NCI-H2171 treated with DMSO at 0.1 percent for 48 hours (cell line): ENCODE results near the gene ERBB3.
A peak's percentile ranks its signal among the peaks of the same experiment; 100 is the strongest.

Experiments
- DNase-seq: peaks from one replicate; lab custom pipeline; 2025; lab: John Stamatoyannopoulos, UW

ERBB3 gene

GRCh38 chr12:56078931-56079722, 838 bp upstream of the ERBB3 start:
- DNase-seq: peak; percentile 69

DNA sequence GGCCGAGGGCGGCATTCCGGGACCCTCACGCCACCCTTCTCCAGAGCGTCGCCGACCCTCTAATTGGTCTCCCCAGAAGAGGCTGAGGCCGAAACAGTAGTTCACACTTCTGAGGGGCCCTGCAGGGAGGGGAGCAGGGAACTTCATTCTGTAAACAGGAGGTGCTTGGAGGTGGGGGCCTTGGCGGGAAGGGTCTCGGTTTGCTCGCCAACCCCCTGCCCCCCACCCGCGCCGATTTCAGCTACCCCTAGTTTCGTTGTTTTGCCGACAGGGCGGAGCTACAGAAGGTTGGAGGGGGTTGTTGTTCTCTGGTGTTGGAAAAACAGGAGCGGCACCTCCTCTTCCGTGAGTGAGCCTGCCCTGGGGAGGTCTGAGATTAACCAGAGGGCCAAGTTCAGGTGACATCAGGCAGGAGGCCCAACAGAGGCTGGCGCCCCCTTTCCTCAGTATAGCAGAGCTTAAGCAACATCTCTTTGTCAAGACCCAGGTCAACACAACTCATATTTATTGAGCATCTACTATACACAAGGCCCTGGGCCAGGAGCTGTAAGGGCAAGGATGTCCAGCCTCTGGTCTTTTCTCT, 682 bp downstream of the ERBB3 start:
- peak; percentile 33 for DNase-seq

DNA sequence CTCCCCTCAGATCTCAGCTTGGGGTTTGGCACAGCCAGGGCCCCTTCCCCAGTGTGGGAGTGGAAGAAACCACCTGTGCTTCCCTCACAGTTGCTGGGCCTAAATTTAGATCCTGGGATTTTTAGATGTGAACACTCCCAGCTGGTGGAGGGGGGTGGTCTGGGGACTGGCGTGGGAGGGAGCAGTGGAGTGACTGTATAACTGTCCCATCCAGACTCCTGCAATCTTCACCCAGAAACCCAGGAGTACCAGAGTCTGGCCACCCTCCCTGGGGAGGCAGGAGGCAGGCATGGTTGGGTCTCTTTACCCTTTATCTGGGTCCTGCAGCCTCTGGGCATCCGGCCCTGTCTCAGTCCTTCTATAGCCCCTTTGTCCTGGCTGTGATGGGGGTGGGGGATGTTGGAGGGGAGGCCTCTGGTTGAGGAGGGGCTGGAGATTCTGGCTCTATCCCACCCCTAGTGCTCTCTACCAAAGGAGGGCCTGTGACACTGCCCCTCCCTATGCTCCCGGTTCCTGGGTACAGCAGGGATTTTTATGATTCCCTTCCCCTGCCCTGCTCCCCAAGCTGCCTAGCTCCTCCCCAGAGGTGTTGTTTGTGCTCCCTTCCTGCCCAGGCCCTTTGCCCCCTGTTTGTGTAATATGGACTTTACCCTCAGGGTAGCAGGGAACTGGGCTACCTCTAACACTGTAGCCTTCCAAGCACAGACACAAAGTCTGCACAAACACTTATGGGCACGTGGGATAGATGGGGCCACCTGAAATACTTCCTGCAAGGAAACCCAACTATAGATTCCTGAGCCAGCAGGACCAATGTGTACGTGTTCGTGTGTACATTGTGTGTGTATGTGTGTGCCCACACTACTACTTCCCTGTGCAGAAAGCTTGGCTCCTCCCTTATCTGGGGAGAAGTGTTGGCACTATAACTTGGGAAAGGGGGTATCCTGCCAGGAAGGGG, 1.7 kb downstream of the ERBB3 start:
- no peak for DNase-seq

GRCh38 chr12:56082382-56082781, 2.4 kb downstream of the ERBB3 start:
- no peak for DNase-seq

DNA sequence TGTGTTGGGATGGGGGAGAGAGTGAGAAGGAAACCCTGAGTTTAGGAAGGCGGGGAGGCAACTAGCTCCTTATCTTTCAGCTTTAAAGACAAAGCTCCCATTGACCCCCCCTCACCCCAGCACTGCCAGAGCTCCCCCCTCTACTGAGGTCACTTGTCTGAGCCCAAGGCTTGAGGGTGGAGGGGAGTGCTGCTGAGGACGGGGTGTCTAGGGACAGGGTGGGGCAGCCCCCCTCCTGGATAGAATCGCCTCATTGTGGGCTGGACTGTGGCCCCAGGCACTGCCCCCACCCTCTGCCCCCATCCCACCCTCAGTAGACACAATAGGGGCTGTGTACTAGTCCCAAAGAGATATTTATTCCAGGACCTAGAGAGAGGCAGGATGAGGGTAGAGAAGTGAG, 3.0 kb downstream of the ERBB3 start:
- DNase-seq: no peak

DNA sequence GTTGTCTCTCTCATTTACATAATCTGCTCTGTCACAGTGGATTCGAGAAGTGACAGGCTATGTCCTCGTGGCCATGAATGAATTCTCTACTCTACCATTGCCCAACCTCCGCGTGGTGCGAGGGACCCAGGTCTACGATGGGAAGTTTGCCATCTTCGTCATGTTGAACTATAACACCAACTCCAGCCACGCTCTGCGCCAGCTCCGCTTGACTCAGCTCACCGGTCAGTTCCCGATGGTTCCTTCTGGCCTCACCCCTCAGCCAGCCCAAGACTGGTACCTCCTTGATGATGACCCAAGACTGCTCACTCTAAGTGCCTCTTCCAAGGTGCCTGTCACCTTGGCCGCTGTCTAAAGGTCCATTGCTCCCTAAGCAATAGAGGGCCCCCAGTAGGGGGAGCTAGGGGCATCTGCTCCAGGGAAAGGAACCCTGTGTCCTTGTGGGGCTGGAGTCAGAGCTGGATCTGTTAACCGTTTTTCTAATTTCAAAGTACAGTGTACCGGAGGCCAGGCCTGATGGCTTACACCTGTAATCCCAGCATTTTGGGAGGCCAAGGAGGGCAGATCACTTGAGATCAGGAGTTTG, 5.1 kb downstream of the ERBB3 start:
- no peak for DNase-seq

- no peak for DNase-seq
These were observed 6.1 kb downstream of the ERBB3 start for GRCh38 chr12:56086096-56086495.

DNA sequence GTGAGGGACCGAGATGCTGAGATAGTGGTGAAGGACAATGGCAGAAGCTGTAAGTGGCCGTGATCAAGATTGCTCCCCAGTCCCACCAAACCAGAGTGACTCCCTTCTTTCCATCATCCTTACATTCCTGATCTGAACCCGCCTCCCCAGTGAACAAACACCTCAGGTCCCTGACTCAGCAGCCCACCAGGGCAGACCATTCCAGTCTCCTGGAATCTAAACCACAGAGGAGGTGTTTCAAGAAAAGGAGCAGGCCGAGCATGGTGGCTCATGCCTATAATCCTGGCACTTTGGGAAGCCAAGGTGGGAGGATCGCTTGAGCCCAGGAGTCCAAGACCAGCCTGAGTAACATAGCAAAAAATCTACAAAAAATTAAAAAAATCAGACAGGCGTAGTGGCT, 6.6 kb downstream of the ERBB3 start:
- no peak for DNase-seq

- DNase-seq: no peak
These were observed 7.3 kb downstream of the ERBB3 start for GRCh38 chr12:56087220-56087619.

GRCh38 chr12:56097738-56098137, 17.8 kb downstream of the ERBB3 start:
- no peak for DNase-seq

GRCh38 chr12:56098592-56098991, 18.6 kb downstream of the ERBB3 start:
- no peak for DNase-seq

DNA sequence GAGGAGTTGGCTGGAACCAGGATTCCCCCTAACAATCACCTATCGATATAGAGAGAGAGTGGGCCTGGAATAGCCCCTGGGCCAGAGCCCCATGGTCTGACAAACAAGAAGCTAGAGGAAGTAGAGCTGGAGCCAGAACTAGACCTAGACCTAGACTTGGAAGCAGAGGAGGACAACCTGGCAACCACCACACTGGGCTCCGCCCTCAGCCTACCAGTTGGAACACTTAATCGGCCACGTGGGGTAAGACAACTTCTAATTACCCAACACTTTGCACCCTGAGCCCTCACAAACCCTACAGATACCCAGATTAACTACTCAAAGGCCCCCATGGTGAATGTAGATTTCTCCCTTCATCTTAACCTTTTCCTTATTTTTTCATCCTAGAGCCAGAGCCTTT, 19.8 kb downstream of the ERBB3 start:
- DNase-seq: no peak

DNA sequence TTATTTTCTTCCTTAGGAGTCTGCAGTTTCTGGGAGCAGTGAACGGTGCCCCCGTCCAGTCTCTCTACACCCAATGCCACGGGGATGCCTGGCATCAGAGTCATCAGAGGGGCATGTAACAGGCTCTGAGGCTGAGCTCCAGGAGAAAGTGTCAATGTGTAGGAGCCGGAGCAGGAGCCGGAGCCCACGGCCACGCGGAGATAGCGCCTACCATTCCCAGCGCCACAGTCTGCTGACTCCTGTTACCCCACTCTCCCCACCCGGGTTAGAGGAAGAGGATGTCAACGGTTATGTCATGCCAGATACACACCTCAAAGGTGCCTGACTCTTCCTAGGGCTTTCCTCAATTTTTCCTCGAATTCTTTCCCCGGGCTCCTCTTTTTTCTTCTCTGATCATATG, 21.1 kb downstream of the ERBB3 start:
- DNase-seq: no peak

- DNase-seq: no peak
These were observed 22.7 kb downstream of the ERBB3 start for GRCh38 chr12:56102683-56103065.

GRCh38 chr12:56103066-56103711, 23.2 kb downstream of the ERBB3 start:
- no peak for DNase-seq

- no peak for DNase-seq
These were observed 23.8 kb downstream of the ERBB3 start for GRCh38 chr12:56103823-56104108.

GRCh38 chr12:56104109-56104814, 24.3 kb downstream of the ERBB3 start, which contains the start of gene PA2G4:
Gene PA2G4 (plus strand): TSS chr12:56104559. CDS start chr12:56104738, 179 bp downstream.
- peak; percentile 98 for DNase-seq

DNA sequence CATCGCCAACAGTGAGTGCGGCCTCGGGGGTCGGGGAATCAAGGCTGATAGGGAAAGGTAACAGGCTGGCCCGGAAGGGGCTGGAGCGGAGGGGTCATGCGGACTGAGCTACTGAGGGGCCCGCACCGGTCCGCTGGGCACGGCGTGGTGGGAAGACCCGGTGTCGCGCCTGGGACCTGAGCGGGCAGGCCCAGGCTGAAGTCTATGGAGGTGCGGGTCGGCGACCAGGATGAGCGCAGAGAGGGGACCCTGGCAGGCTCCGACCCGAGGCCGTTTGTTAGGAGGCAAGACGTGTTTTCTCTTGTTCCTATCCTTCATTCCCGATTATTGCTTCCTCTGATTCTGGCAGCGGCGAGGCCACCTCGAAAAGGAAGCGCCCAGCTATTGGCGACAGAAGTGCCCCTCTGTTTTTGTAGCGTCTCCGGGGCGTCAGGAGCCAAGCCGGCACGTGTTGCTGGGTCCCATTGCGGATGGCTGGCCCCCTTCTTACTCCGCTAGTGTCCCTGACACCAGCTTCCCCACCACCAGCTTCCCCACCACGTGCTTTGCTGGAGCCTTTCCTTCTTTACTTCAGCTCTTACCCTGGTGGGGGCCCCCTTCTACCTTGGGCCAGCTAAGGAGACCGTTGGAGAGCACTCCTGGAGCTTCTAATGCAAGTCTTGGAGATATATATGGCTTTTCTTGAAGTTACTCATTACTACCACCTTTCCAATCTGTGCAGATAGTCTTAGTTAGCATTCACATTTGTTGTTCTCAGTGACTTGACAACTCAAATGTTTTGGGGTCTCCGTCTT, 25.0 kb downstream of the ERBB3 start:
- peak; percentile 39 for DNase-seq

DNA sequence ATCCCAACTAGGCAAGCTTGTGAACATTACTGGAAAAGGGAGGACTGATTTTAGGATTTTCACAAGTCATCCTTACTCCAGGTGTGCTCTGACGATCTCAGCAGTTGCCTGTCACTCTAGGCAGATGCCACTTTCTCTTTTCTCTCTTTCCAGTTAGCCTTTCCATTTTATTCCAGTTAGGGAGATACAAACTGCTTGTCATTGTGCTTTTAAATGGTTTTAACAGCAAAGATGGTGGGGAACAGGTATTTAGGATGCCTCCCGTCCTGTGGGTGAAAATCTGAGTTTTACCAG, 25.6 kb downstream of the ERBB3 start:
- no peak for DNase-seq

- DNase-seq: no peak
These were observed 27.3 kb downstream of the ERBB3 start for GRCh38 chr12:56107242-56107641.

DNA sequence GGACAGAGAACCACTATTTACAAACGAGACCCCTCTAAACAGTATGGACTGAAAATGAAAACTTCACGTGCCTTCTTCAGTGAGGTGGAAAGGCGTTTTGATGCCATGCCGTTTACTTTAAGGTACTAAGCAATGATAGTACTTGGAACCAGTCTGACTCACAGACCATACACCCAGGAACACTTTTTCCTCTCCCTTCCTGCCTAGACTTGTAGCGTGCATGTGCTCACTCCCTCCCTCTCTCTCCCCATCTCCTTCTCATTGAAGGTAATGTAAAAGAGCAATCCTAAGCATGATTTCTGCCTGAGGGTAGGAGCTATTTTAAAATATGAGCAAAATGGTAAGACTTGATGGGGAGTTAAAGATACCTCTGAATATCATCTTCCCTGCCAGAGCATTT, 30.6 kb downstream of the ERBB3 start:
- DNase-seq: no peak
